ENCODE data around the gene RAMP1. TPM values are rescaled to one million over a fixed set of nuclear protein-coding genes. Genes with fewer than 3 reads are reported as not detected.
A peak's percentile ranks its signal among the peaks of the same experiment; 100 is the strongest.

RAMP1 gene
- total RNA-seq, 2 donors from 2014 or later, result 2.7 to 27.2 TPM

DNA sequence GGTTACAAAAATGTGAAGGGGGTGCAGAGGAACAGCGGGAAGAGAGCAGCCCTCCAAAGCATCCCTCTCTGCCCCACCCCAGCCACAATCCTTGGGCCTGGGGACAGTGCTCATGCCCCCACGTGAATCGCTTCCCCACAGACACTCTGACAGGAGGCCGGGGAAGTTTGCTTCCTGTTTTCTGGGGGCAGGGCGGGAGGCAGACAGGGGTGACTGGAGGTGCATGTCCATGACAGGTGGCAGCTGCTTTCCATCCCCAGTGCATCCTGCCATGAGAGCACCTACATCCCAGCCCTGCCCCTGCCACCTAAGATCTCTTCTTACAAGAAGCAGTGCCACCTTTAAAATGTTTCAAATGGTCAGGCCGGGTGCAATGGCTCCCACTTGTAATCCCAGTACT is 60.2 kb downstream of the RAMP1 start:
- Histone ChIP-seq H3K36me3 (no peaks in the 10 kb centered on the region), H3K4me1 (no peaks in the 10 kb centered on the region), H3K9ac (ENCODE audit: low read depth in 2 of 2, low read length in 2 of 2) (no peak overlapping the region), H3K9me3 (no peaks in the 10 kb centered on the region), H3K27ac (no peak overlapping the region), H3K27me3 (no peaks in the 10 kb centered on the region), H3K4me3 (no peak overlapping the region)
- intact Hi-C loops (cut with DNase I), result no loop called here
- no peak for DNase-seq
- TF ChIP-seq, protein P1, sequence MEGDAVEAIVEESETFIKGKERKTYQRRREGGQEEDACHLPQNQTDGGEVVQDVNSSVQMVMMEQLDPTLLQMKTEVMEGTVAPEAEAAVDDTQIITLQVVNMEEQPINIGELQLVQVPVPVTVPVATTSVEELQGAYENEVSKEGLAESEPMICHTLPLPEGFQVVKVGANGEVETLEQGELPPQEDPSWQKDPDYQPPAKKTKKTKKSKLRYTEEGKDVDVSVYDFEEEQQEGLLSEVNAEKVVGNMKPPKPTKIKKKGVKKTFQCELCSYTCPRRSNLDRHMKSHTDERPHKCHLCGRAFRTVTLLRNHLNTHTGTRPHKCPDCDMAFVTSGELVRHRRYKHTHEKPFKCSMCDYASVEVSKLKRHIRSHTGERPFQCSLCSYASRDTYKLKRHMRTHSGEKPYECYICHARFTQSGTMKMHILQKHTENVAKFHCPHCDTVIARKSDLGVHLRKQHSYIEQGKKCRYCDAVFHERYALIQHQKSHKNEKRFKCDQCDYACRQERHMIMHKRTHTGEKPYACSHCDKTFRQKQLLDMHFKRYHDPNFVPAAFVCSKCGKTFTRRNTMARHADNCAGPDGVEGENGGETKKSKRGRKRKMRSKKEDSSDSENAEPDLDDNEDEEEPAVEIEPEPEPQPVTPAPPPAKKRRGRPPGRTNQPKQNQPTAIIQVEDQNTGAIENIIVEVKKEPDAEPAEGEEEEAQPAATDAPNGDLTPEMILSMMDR (IDR thresholded peaks at IDR 0.05), result no peak

DNA sequence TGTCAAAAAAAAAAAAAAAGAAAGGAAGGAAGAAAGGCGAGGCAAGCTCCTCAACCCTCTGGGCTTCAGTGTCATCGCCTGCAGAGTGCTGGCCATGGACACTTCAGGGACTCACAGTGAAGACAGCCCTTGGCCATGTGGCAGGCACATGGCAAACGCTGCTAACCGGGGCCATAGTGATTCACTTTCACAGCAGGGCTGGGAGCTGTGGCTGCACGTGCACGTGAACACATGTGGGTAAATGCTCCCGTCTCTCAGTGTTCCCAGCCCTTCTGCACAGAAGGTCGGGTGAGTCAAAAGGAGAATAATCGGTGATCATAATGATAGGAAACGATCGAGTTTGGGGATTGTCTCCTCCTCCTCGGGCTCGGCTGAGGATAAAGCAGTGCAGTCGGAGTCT is 61.2 kb downstream of the RAMP1 start:
- Histone ChIP-seq H3K36me3 (no peaks in the 10 kb centered on the region), H3K4me3 (no peak overlapping the region), H3K27ac (no peak overlapping the region), H3K9me3 (no peaks in the 10 kb centered on the region), H3K9ac (ENCODE audit: low read depth in 2 of 2, low read length in 2 of 2) (no peak overlapping the region), H3K27me3 (no peaks in the 10 kb centered on the region), H3K4me1 (no peaks in the 10 kb centered on the region)
- intact Hi-C loops (cut with DNase I), result no loop called here
- no peak for DNase-seq
- TF ChIP-seq, protein P1 (IDR thresholded peaks at IDR 0.05), result no peak

DNA sequence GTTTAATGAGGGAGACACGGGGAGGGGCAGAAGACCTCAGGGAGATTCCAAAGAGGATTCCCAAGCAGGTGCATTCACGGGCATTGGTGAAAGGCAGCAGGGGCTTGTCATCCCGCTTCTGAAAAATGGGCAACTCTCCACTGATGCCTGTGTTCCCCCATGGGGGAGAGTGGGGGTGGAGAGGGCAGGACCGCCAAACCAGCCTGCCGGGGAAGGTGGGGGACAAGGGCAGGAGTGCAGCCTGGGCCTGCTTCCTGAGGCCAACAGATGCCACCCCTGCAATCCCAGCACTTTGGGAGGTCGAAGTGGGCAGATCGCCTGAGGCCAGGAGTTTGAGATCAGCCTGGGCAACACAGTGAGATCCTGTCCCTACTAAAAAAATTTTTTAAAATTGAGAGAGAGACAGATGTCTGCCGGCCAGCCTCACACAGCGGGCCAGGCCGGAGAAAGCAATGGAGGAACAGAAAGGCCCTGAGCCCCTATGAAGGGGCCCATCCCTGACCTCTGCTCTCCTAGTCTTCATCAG is 62.6 kb downstream of the RAMP1 start:
- DNase-seq, result no peak
- intact Hi-C loops (cut with DNase I), result no loop called here

DNA sequence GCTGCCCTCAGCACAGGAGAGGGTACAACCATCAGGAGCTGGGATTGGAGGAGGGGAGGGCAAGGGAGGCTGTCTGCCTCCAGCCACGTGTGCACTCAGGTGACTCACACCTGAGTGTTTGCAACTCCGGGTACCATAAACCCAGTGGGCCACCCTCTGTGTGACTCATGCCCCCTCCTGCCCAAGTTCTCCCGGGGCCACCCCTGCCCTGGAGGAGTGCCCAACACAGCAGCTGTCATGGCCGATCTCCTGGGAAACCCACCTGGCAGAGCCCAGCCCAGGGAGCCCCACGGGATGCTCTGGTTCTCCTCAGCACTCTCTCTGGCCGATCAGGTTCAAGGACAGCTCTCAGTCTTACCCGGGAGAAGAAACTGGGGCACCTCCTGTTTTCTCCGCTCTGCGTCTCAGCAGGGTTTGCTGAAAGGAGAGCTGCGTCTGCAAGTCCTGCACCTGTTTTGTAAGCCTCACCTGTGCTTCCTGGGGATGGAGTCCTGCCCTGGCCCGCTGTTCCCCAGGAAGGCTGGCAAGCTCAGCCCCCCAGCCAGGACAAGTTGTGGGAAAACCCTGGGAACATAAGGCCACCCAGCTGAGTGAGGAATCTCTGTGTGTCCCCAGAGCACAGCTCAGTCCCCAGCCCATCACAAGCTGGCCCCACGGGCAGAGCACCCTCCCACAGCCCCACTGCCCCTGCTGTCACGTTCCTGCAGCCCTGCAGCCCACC is 63.4 kb downstream of the RAMP1 start:
- no peak for DNase-seq
- H3K4me3 ChIP-seq, result no peak overlapping the region

More for the DNA sequence above, 62.6 kb downstream of the RAMP1 start:
- Histone ChIP-seq H3K4me1 (no peaks in the 10 kb centered on the region), H3K27ac (no peak overlapping the region), H3K4me3 (no peak overlapping the region), H3K27me3 (no peaks in the 10 kb centered on the region), H3K9ac (ENCODE audit: low read depth in 2 of 2, low read length in 2 of 2) (no peak overlapping the region), H3K9me3 (no peaks in the 10 kb centered on the region), H3K36me3 (no peaks in the 10 kb centered on the region)
- TF ChIP-seq, protein P1 (IDR thresholded peaks at IDR 0.05), result no peak

DNA sequence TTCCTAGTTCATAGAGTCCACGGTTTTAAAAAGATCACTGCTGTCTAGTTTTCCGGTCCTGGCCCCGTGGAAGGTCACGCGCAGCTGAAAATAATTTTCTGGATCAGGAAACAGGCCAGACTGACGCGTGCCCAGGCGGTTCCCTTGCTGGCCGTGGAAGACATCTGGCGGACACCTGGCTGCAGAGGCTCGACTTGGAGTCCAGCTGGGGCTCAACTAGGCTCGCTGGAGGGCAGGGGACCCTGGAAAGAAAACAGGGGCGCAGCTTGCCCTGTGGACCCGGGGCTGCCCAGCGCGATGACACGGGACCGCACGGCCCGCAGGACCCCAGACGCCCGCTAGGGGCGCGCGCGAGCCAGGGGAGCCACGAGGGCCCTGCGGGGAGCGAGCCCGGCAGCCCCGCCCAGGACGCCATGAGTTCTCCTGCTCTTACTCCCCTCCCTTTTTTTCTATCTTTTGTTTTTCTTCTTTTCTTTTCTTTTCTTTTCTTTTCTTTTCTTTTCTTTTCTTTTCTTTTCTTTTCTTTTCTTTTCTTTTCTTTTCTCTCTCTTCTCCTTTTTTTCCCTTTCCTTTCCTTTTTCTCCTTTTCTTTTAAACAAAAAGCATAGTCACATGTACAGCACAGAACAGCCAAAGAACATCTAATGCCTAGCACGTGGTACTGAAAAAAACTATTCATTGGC is 64.2 kb downstream of the RAMP1 start:
- no peaks in the 10 kb centered on the region for H3K27me3 ChIP-seq
- no peaks in the 10 kb centered on the region for H3K9me3 ChIP-seq
- intact Hi-C loops (cut with DNase I), result no loop called here
- no peak overlapping the region for H3K9ac ChIP-seq (ENCODE audit: low read depth in 2 of 2, low read length in 2 of 2)
- TF ChIP-seq, protein P1 (IDR thresholded peaks at IDR 0.05), result peak; percentile 94
- H3K27ac ChIP-seq, result no peak overlapping the region
- peak; percentile 67 for DNase-seq
- no peaks in the 10 kb centered on the region for H3K4me1 ChIP-seq
- H3K36me3 ChIP-seq, result no peaks in the 10 kb centered on the region
- no peak overlapping the region for H3K4me3 ChIP-seq

More for the DNA sequence above, 63.4 kb downstream of the RAMP1 start:
- no peak overlapping the region for H3K9ac ChIP-seq (ENCODE audit: low read depth in 2 of 2, low read length in 2 of 2)
- H3K27ac ChIP-seq, result no peak overlapping the region
- intact Hi-C loops (cut with DNase I), result no loop called here
- H3K9me3 ChIP-seq, result no peaks in the 10 kb centered on the region
- H3K27me3 ChIP-seq, result no peaks in the 10 kb centered on the region
- TF ChIP-seq, protein P1 (IDR thresholded peaks at IDR 0.05), result no peak
- no peaks in the 10 kb centered on the region for H3K36me3 ChIP-seq
- H3K4me1 ChIP-seq, result no peaks in the 10 kb centered on the region
